Transverse colon (tissue), 4 donors: Measurements from ENCODE around the gene PTPRD.

Source experiments
- CTCF ChIP-seq, 5 experiments: fragments of 200-600 bp in 3 of 5; fragments of 450-650 bp in 2 of 5; sonication (generic) in 3 of 5; IDR thresholded peaks; 1 replicate in 2 of 5; 2 replicates in 3 of 5; pipeline ENCODE4 v1.5.1; 2016 to 2017; ENCODE audit warnings: antibody characterized with exemption in 5 of 5, inconsistent platforms in 3 of 5, mild to moderate bottlenecking in 2 of 5, moderate library complexity in 1 of 5
- POLR2A ChIP-seq: fragments of 450-650 bp; IDR thresholded peaks from one replicate; pipeline ENCODE4 v1.6.1; 2016; ENCODE audit warnings: antibody characterized with exemption, mild to moderate bottlenecking, moderate library complexity
- POLR2AphosphoS5 ChIP-seq, 3 donors: sonication (generic); formaldehyde crosslinking; IDR thresholded peaks; one replicate each; pipeline ENCODE4 v1.6.1; 2016; ENCODE audit warnings: antibody characterized with exemption in 3 of 3

DNA sequence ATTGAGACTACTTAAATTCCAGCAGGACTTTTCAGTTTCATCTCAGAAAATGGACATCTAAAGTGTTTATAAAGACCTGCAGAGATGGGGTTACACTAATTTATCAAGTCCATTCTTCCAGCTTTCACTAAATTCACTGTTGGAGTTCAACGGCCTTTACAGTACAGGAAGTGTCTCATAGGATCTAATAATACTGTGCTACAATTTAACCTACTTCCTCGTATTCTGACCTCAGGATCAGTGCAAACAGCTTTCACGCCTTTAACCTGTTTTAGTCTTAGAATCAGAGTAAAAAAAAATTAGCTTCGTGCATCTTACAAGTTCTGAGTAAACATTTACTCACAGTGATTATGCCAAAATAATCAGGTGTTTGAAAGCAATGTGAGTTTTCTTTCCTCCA, 2180.6 kb downstream of the PTPRD start:
- no peak for TF ChIP-seq CTCF (IDR thresholded peaks at IDR 0.05)
- no peak for TF ChIP-seq POLR2A
- no peak for TF ChIP-seq POLR2AphosphoS5 (IDR thresholded peaks at IDR 0.05)
